ENCODE data around the gene PPL. TPM values are rescaled to one million over a fixed set of nuclear protein-coding genes. Genes with fewer than 3 reads are reported as not detected.
A peak's percentile ranks its signal among the peaks of the same experiment; 100 is the strongest.

Gene PPL
- total and polyA plus RNA-seq, 2 of the 13 experiments (the other 11 are each of a cell fraction or from before 2014, with no cell fraction given): 5.7 to 6.6 TPM

- TF ChIP-seq ZNF770 (CRISPR knock-in tag; IDR thresholded peaks at IDR 0.05) (peak; percentile 34; the same call in 1 of the 2 replicates), CREB3 (CRISPR knock-in tag; IDR thresholded peaks at IDR 0.05) (no peak), NR2F2 (IDR thresholded peaks at IDR 0.05; ENCODE audit: borderline replicate concordance, low read depth) (no peak), ARNTL (CRISPR knock-in tag; IDR thresholded peaks at IDR 0.05) (peak; percentile 45; the same call in 1 of the 2 replicates), HNF1B (CRISPR knock-in tag; IDR thresholded peaks at IDR 0.05) (peak; percentile 53; the same call in 1 of the 2 replicates), ZFP36L1 (CRISPR knock-in tag; IDR thresholded peaks at IDR 0.05) (0 out of 2 replicates have a peak, but pooled peaks have one; percentile 30), ZEB1 (IDR thresholded peaks at IDR 0.05; ENCODE audit: insufficient replicate concordance, low read depth) (peak; percentile 97), KLF11 (CRISPR knock-in tag; IDR thresholded peaks at IDR 0.05) (no peak), TFDP2 (CRISPR knock-in tag; IDR thresholded peaks at IDR 0.05) (no peak), NFYB (CRISPR knock-in tag; IDR thresholded peaks at IDR 0.05) (no peak), HNRNPLL (IDR thresholded peaks at IDR 0.05; ENCODE audit: low read depth, low read length, poor library complexity, severe bottlenecking) (peak; percentile 43), PREB (CRISPR knock-in tag; IDR thresholded peaks at IDR 0.05) (no peak), ZBTB21 (CRISPR knock-in tag; IDR thresholded peaks at IDR 0.05) (no peak), RFX1 (IDR thresholded peaks at IDR 0.05) (no peak), DPF2 (CRISPR knock-in tag; IDR thresholded peaks at IDR 0.05; ENCODE audit: borderline replicate concordance, low read depth) (no peak), NFKB2 (CRISPR knock-in tag; IDR thresholded peaks at IDR 0.05; ENCODE audit: borderline replicate concordance) (peak; percentile 47; the same call in 1 of the 2 replicates), ZNF280D (CRISPR knock-in tag; IDR thresholded peaks at IDR 0.05) (no peak), MBD4 (IDR thresholded peaks at IDR 0.05; ENCODE audit: borderline replicate concordance, low read length) (no peak), ZNF451 (CRISPR knock-in tag; IDR thresholded peaks at IDR 0.05) (peak; percentile 50; the same call in 1 of the 2 replicates)
Measured at GRCh38 chr16:4924593-4925292, 12.2 kb downstream of the PPL start (continued).

All from HepG2 (cell line).